K562 (cell line): ENCODE data around the gene MBOAT1. TPM values are rescaled to one million over a fixed set of nuclear protein-coding genes. Genes with fewer than 3 reads are reported as not detected.

Experiments
- ATAC-seq: fragments of 200-7000 bp; cut with Tn5 transposase; 3 replicates; pipeline ENCODE4 v1.9.1; 2020; ENCODE audit warnings: moderate library complexity
- BruUV-seq: library from RNA; stranded (reverse); fragments of 400-500 nt; replicated peaks from 2 replicates; lab custom pipeline; 2021; lab: Mats Ljungman, UMichigan
- CTCF ChIA-PET: fragments of 300-600 bp; formaldehyde crosslinking; extraction: SDS; loops from one replicate; lab custom pipeline; 2021; ENCODE audit warnings: low intra/inter-chr PET ratio; lab: Yijun Ruan, JAX
- POLR2A ChIA-PET: fragments of 300-600, 350-650 bp; sonication (Branson Sonifier 250); formaldehyde crosslinking; extraction: SDS; loops from one replicate; lab custom pipeline; 2021; ENCODE audit warnings: antibody characterized with exemption, inconsistent platforms; lab: Yijun Ruan, JAX
- DNase-seq, 4 experiments: peaks; one replicate each; pipeline versions ENCODE4 v3.0.0 to v3.0.0-alpha.2; 2011 to 2018; ENCODE audit warnings: low spot score in 3 of 4, mixed read lengths in 3 of 4; ENCODE audit errors: extremely low read depth in 1 of 4
- FAIRE-seq: peaks from 2 replicates; lab custom pipeline; 2011; peaks lifted over from hg19 to GRCh38; lab: Jason Lieb, UNC
- H2AFZ ChIP-seq: 2 replicates; pipeline ENCODE4 v1.6.0; 2011; ENCODE audit warnings: low read depth, low read length, control low read depth, inconsistent platforms
- H3K27ac ChIP-seq: fragments of 200-600 bp; 3 replicates; pipeline ENCODE4 v1.8.0; 2011; ENCODE audit warnings: low read depth, mild to moderate bottlenecking, control low read depth, inconsistent platforms, low read length, moderate library complexity, mixed read lengths; ENCODE audit errors: extremely low read depth
- H3K27me3 ChIP-seq, 2 experiments: fragments of 300-600 bp in 1 of 2; 2 replicates in 1 of 2; 3 replicates in 1 of 2; pipeline versions ENCODE4 v1.6.0 to v1.8.0; 2011; ENCODE audit warnings: inconsistent platforms in 2 of 2, low read length in 2 of 2, mild to moderate bottlenecking in 1 of 2, mixed read lengths in 1 of 2, moderate library complexity in 1 of 2; ENCODE audit not compliant: control insufficient read depth in 2 of 2, insufficient read depth in 2 of 2
- H3K36me3 ChIP-seq: fragments of 300-600 bp; 3 replicates; pipeline ENCODE4 v1.8.0; 2011; ENCODE audit warnings: mild to moderate bottlenecking, low read length, inconsistent platforms; ENCODE audit not compliant: control insufficient read depth, insufficient read depth
- H3K4me1 ChIP-seq, 2 experiments: fragments of 200-600 bp in 1 of 2; replicated peaks in 1 of 2; 2 replicates in 1 of 2; 3 replicates in 1 of 2; pipeline versions ENCODE4 v1.5.1 to v1.8.0; 2011; ENCODE audit warnings: inconsistent platforms in 2 of 2, low read length in 2 of 2, mild to moderate bottlenecking in 1 of 2, mixed read lengths in 1 of 2, moderate library complexity in 1 of 2; ENCODE audit not compliant: control insufficient read depth in 2 of 2, insufficient read depth in 2 of 2
- H3K4me2 ChIP-seq: 2 replicates; pipeline ENCODE4 v1.6.1; 2011; ENCODE audit warnings: low read length, control low read depth, inconsistent platforms, mixed read lengths; ENCODE audit not compliant: insufficient read depth
- H3K4me3 ChIP-seq: fragments of 200-600 bp; sonication (generic), shearing (Covaris generic); 2 replicates; pipeline ENCODE4 v1.5.1; 2016; ENCODE audit warnings: control low read depth, inconsistent platforms
- H3K79me2 ChIP-seq: fragments of 200-600 bp; 3 replicates; pipeline ENCODE4 v1.8.0; 2011; ENCODE audit warnings: low read length, inconsistent platforms; ENCODE audit not compliant: control insufficient read depth, insufficient read depth
- H3K9ac ChIP-seq, 2 experiments: 2 replicates each; pipeline versions ENCODE4 v1.6.0 to v1.6.1; 2011; ENCODE audit warnings: low read depth in 2 of 2, low read length in 2 of 2, control low read depth in 1 of 2, inconsistent platforms in 1 of 2, mild to moderate bottlenecking in 1 of 2, mixed read lengths in 1 of 2; ENCODE audit not compliant: insufficient read depth in 1 of 2
- H3K9me1 ChIP-seq: one replicate; pipeline ENCODE4 v1.6.0; 2011; ENCODE audit warnings: inconsistent platforms, mild to moderate bottlenecking, low read length, moderate library complexity; ENCODE audit not compliant: control insufficient read depth, insufficient read depth
- H3K9me3 ChIP-seq: replicated peaks from 2 replicates; pipeline ENCODE4 v1.5.1; 2011; ENCODE audit warnings: low read depth, low read length, inconsistent platforms; ENCODE audit not compliant: control insufficient read depth, insufficient read depth
- H4K20me1 ChIP-seq: replicated peaks from 2 replicates; pipeline ENCODE4 v1.6.1; 2011; ENCODE audit warnings: low read length, inconsistent platforms, mixed read lengths; ENCODE audit not compliant: control insufficient read depth, insufficient read depth
- CBX3 ChIP-seq, 2 experiments: IDR thresholded peaks; 1 replicate in 1 of 2; 2 replicates in 1 of 2; pipeline ENCODE4 v1.6.1; 2012; ENCODE audit warnings: inconsistent platforms in 2 of 2, low read length in 2 of 2, borderline replicate concordance in 1 of 2, control low read depth in 1 of 2
- FOXM1 ChIP-seq, 2 experiments: fragments of 450-650 bp in 1 of 2; sonication (generic) in 1 of 2; formaldehyde crosslinking in 1 of 2; IDR thresholded peaks; 2 replicates each; pipeline versions ENCODE4 v1.6.1 to v1.9.0; 2017 to 2022; ENCODE audit warnings: low read depth in 2 of 2, mild to moderate bottlenecking in 2 of 2, missing genetic modification reagents in 1 of 2, moderate library complexity in 1 of 2
- HMGN3 ChIP-seq: IDR thresholded peaks from 2 replicates; pipeline ENCODE4 v1.6.1; 2011; ENCODE audit warnings: borderline replicate concordance, low read depth, mild to moderate bottlenecking, mixed read lengths, low read length; ENCODE audit not compliant: insufficient read length; ENCODE audit errors: extremely low read depth
- RBM15 ChIP-seq: fragments of 200-400 bp; formaldehyde crosslinking; IDR thresholded peaks from 2 replicates; pipeline ENCODE4 v1.6.1; 2018; ENCODE audit warnings: mild to moderate bottlenecking, low read length, moderate library complexity; ENCODE audit not compliant: insufficient read depth
- RBM25 ChIP-seq: fragments of 200-400 bp; formaldehyde crosslinking; IDR thresholded peaks from 2 replicates; pipeline ENCODE4 v1.6.1; 2018; ENCODE audit warnings: low read length, low read depth, moderate library complexity; ENCODE audit not compliant: severe bottlenecking
- SUPT5H ChIP-seq: fragments of 450-650 bp; IDR thresholded peaks from 2 replicates; pipeline ENCODE4 v1.6.1; 2016
- ZNF184 ChIP-seq: sonication (generic); formaldehyde crosslinking; IDR thresholded peaks from 2 replicates; pipeline ENCODE4 v1.5.0; 2020; ENCODE audit warnings: missing genetic modification reagents
- ZNF3 ChIP-seq: fragments of 250-450 bp; sonication (Bioruptor Pico); IDR thresholded peaks from 2 replicates; pipeline ENCODE4 v1.5.0; 2021; ENCODE audit warnings: mild to moderate bottlenecking, moderate library complexity
- ZNF766 ChIP-seq: fragments of 200-800 bp; sonication (Bioruptor generic); conservative IDR thresholded peaks from 2 replicates; pipeline ENCODE4 v1.6.1; 2016; ENCODE audit warnings: missing genetic modification characterization, missing compliant biosample characterization
- in situ Hi-C: fragments of 300-500 bp; cut with MboI; formaldehyde crosslinking; loops from 4 replicates; pipeline ENCODE4 v1.15.0; 2018; ENCODE audit warnings: inconsistent platforms, mixed read lengths
- intact Hi-C: fragments of 100-400 bp; cut with micrococcal nuclease; formaldehyde crosslinking; loops from 2 replicates; pipeline ENCODE4 v1.14.2; 2022
- polyA plus RNA-seq, 8 experiments: library from polyadenylated mRNA; depleted of rRNA in 4 of 8; stranded (reverse) in 5 of 8; unstranded in 3 of 8; fragments of >200 nt; fragmentation: Nextera tagmentation in 2 of 8; fragmentation: Illumina TruSeq in 1 of 8; extraction: Ambion mirVana in 2 of 8; extraction: Trizol in 1 of 8; gene quantifications; 2 replicates each; pipeline versions ENCODE4 v1.2.1 to v1.2.3, GENCODE V29; 2011 to 2014; ENCODE audit warnings: inconsistent platforms in 1 of 8, missing spikeins in 1 of 8
- total RNA-seq, 7 experiments: library from RNA; depleted of rRNA in 6 of 7; stranded (reverse); fragments of >200 nt in 6 of 7; fragmentation: Illumina TruSeq in 2 of 7; extraction: Trizol in 2 of 7; gene quantifications; 2 replicates each; pipeline versions ENCODE4 v1.2.1 to v1.2.3, GENCODE V29; 2011 to 2021; ENCODE audit warnings: low replicate concordance in 1 of 7

The MBOAT1 gene
- total and polyA plus RNA-seq, 9 of the 15 experiments (the other 6 are each of a cell fraction or from before 2014, with no cell fraction given), result 0.13 to 16.5 (median 10.3) TPM

DNA sequence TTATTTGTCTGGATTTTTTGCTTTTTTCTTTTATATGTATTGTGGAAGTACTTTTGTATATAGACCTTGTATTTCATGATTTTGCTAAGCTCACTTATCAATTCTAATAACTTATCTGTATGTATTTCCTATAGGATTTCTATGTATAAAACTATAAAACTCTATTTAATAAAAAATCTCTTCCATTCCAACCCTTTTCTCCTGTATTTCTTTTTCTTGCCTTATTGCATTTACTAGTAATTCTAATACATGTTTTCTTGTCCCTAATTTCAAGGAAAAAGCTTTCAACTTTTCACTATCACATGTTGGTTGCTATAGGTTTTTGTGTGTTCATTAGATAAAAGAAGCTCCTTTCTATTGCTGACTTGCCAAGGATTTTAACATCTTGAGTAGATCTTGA is 125.3 kb downstream of the MBOAT1 start:
- no TSS peak for BruUV-seq
- Histone ChIP-seq H3K4me3 (no peak overlapping the region), H3K9me3 (peaks cover 3% of the 10 kb centered on the region), H3K27me3 (no peaks in the 10 kb centered on the region), H3K9me1 (no peaks in the 10 kb centered on the region), H3K9ac (no peak overlapping the region)
- POLR2A ChIA-PET, result no interaction called here
- TF ChIP-seq ZNF3 (CRISPR knock-in tag) (no peak), RBM25 (peak; percentile 61), ZNF184 (no peak), RBM15 (no peak), SUPT5H (no peak), HMGN3 (no peak), FOXM1 (IDR thresholded peaks at IDR 0.05; ENCODE audit: low read depth) (no peak), FOXM1 (CRISPR knock-in tag; IDR thresholded peaks at IDR 0.05; ENCODE audit: low read depth) (no peak), ZNF766 (CRISPR knock-in tag) (no peak), CBX3 (IDR thresholded peaks at IDR 0.05; ENCODE audit: borderline replicate concordance in 1 of 2, low read length in 2 of 2) (peak in 1 of 2 experiments; percentile 46; a peak in 1 of 3 replicates)
- TF ChIP-seq, all 486 proteins: peak for 2
- DNase-seq (no peak), FAIRE-seq (no peak), ATAC-seq (no peak)
- H3K4me1 ChIP-seq, result no peaks in the 10 kb centered on the region
- in situ Hi-C loops, result no loop called here
- no peaks in the 10 kb centered on the region for H3K79me2 ChIP-seq
- no peak overlapping the region for H3K27ac ChIP-seq
- intact Hi-C loops, result no loop called here
- CTCF ChIA-PET, result no interaction called here
- H3K4me2 ChIP-seq, result no peak overlapping the region
- no peaks in the 10 kb centered on the region for H3K36me3 ChIP-seq
- H4K20me1 ChIP-seq, result no peaks in the 10 kb centered on the region
- H2AFZ ChIP-seq, result no peak overlapping the region
